Measurements from ENCODE around the gene FGGY.

- TF ChIP-seq POLR2AphosphoS5 (IDR thresholded peaks at IDR 0.05; ENCODE audit: borderline replicate concordance, low read depth, low read length) (no peak), EZH2 (IDR thresholded peaks at IDR 0.05) (no peak), FOXP2 (optimal IDR thresholded peaks at IDR 0.05; ENCODE audit: control extremely low read depth, extremely low read length, insufficient read depth) (no peak)
These were observed 6.0 kb downstream of the FGGY start for GRCh38 chr1:59302871-59303270.
